H9 (cell line): ENCODE results near the gene SIRPD. TPM values are rescaled to one million over a fixed set of nuclear protein-coding genes. Genes with fewer than 3 reads are reported as not detected.
"Not testable (repeated sequence)": the region's sequence is repeated elsewhere in the genome, so short reads cannot be mapped to it uniquely, and the experiment has no call there.

Experiments used
- DNase-seq: peaks from one replicate; pipeline ENCODE4 v3.0.0-alpha.2; 2017
- H2AFZ ChIP-seq: one replicate; pipeline ENCODE4 v1.6.1; 2013; ENCODE audit warnings: mild to moderate bottlenecking, low read length, control low read depth, moderate library complexity
- H2AK5ac ChIP-seq: 2 replicates; pipeline ENCODE4 v1.6.1; 2013; ENCODE audit warnings: low read length, control low read depth, mixed read lengths; ENCODE audit not compliant: insufficient read length
- H2BK120ac ChIP-seq: one replicate; pipeline ENCODE4 v1.6.1; 2013; ENCODE audit warnings: low read depth, mild to moderate bottlenecking, low read length, control low read depth, inconsistent platforms; ENCODE audit not compliant: poor library complexity, severe bottlenecking
- H2BK12ac ChIP-seq: 2 replicates; pipeline ENCODE4 v1.6.1; 2013; ENCODE audit warnings: low read length, control low read depth, mixed read lengths, low read depth; ENCODE audit not compliant: insufficient read length
- H2BK15ac ChIP-seq: 2 replicates; pipeline ENCODE4 v1.6.1; 2013; ENCODE audit warnings: low read depth, low read length, control low read depth
- H2BK20ac ChIP-seq: one replicate; pipeline ENCODE4 v1.6.1; 2013; ENCODE audit warnings: low read depth, mild to moderate bottlenecking, low read length, control low read depth, inconsistent platforms; ENCODE audit not compliant: poor library complexity, severe bottlenecking
- H2BK5ac ChIP-seq: 2 replicates; pipeline ENCODE4 v1.6.1; 2013; ENCODE audit warnings: low read length, control low read depth, mixed read lengths; ENCODE audit not compliant: insufficient read length
- H3K14ac ChIP-seq: 2 replicates; pipeline ENCODE4 v1.6.1; 2013; ENCODE audit warnings: low read length, control low read depth; ENCODE audit not compliant: insufficient read depth
- H3K18ac ChIP-seq: 2 replicates; pipeline ENCODE4 v1.6.1; 2013; ENCODE audit warnings: low read depth, mild to moderate bottlenecking, mixed read lengths, low read length, control low read depth; ENCODE audit not compliant: insufficient read length
- H3K23ac ChIP-seq: 2 replicates; pipeline ENCODE4 v1.6.1; 2013; ENCODE audit warnings: low read length, control low read depth, mixed read lengths, low read depth; ENCODE audit not compliant: insufficient read length
- H3K23me2 ChIP-seq: 2 replicates; pipeline ENCODE4 v1.6.1; 2013; ENCODE audit warnings: low read depth, mild to moderate bottlenecking, mixed read lengths, low read length, control low read depth; ENCODE audit not compliant: insufficient read length, poor library complexity, severe bottlenecking
- H3K27ac ChIP-seq: 2 replicates; pipeline ENCODE4 v1.5.1; 2013; ENCODE audit warnings: low read length, control low read depth, mixed read lengths, low read depth; ENCODE audit not compliant: insufficient read length
- H3K27me3 ChIP-seq: 2 replicates; pipeline ENCODE4 v1.6.1; 2013; ENCODE audit warnings: low read length, control low read depth, inconsistent platforms; ENCODE audit not compliant: insufficient read depth
- H3K4ac ChIP-seq: 2 replicates; pipeline ENCODE4 v1.6.1; 2013; ENCODE audit warnings: low read depth, mild to moderate bottlenecking, control low read depth, inconsistent platforms, low read length, moderate library complexity
- H3K4me1 ChIP-seq: 2 replicates; pipeline ENCODE4 v1.6.1; 2013; ENCODE audit warnings: low read length, control low read depth, inconsistent platforms; ENCODE audit not compliant: insufficient read depth
- H3K4me2 ChIP-seq: 2 replicates; pipeline ENCODE4 v1.6.1; 2013; ENCODE audit warnings: low read length, control low read depth, mixed read lengths; ENCODE audit not compliant: insufficient read length, insufficient read depth
- H3K56ac ChIP-seq: 2 replicates; pipeline ENCODE4 v1.6.1; 2013; ENCODE audit warnings: low read depth, mild to moderate bottlenecking, mixed read lengths, low read length, control low read depth; ENCODE audit not compliant: insufficient read length
- H3K79me1 ChIP-seq: 2 replicates; pipeline ENCODE4 v1.6.1; 2013; ENCODE audit warnings: low read depth, mild to moderate bottlenecking, moderate library complexity, low read length, control low read depth, inconsistent platforms; ENCODE audit not compliant: insufficient read depth, poor library complexity, severe bottlenecking
- H3K79me2 ChIP-seq: 2 replicates; pipeline ENCODE4 v1.6.1; 2013; ENCODE audit warnings: low read length, control low read depth, inconsistent platforms; ENCODE audit not compliant: insufficient read depth
- H3K9ac ChIP-seq: 2 replicates; pipeline ENCODE4 v1.6.1; 2013; ENCODE audit warnings: low read length, control low read depth, mixed read lengths; ENCODE audit not compliant: insufficient read length; ENCODE audit errors: extremely low read depth
- H3K9me3 ChIP-seq: one replicate; pipeline ENCODE4 v1.6.1; 2013; ENCODE audit warnings: low read depth, low read length, inconsistent platforms; ENCODE audit not compliant: control insufficient read depth
- H3T11ph ChIP-seq: one replicate; pipeline ENCODE4 v1.6.1; 2013; ENCODE audit warnings: mild to moderate bottlenecking, low read length, control low read depth, inconsistent platforms
- H4K20me1 ChIP-seq: one replicate; pipeline ENCODE4 v1.6.1; 2013; ENCODE audit not compliant: control insufficient read depth, insufficient read length, insufficient read depth
- H4K5ac ChIP-seq: 2 replicates; pipeline ENCODE4 v1.6.1; 2013; ENCODE audit warnings: low read depth, mild to moderate bottlenecking, mixed read lengths, low read length, control low read depth; ENCODE audit not compliant: insufficient read length
- H4K8ac ChIP-seq: replicated peaks from 2 replicates; pipeline ENCODE4 v1.6.1; 2013; ENCODE audit warnings: low read length, control low read depth, mixed read lengths, low read depth; ENCODE audit not compliant: insufficient read length
- H4K91ac ChIP-seq: 2 replicates; pipeline ENCODE4 v1.6.1; 2013; ENCODE audit warnings: low read depth, mild to moderate bottlenecking, moderate library complexity, mixed read lengths, low read length, control low read depth; ENCODE audit not compliant: insufficient read length
- H3K27ac Mint-ChIP-seq, 3 experiments: 2 replicates in 2 of 3; 3 replicates in 1 of 3; pipeline ENCODE4 v1.8.0; 2020 to 2021; ENCODE audit warnings: mixed read lengths in 3 of 3, mild to moderate bottlenecking in 1 of 3, moderate library complexity in 1 of 3
- H3K27me3 Mint-ChIP-seq: 2 replicates; pipeline ENCODE4 v1.8.0; 2021; ENCODE audit warnings: low read depth, mild to moderate bottlenecking, moderate library complexity, mixed read lengths
- H3K36me3 Mint-ChIP-seq, 3 experiments: 2 replicates in 2 of 3; 3 replicates in 1 of 3; pipeline ENCODE4 v1.8.0; 2020 to 2021; ENCODE audit warnings: low read depth in 3 of 3, mixed read lengths in 3 of 3; ENCODE audit not compliant: insufficient read depth in 1 of 3
- H3K4me1 Mint-ChIP-seq, 2 experiments: 2 replicates each; pipeline ENCODE4 v1.8.0; 2020; ENCODE audit warnings: mixed read lengths in 2 of 2
- H3K4me3 Mint-ChIP-seq, 2 experiments: 2 replicates in 1 of 2; 3 replicates in 1 of 2; pipeline ENCODE4 v1.8.0; 2020 to 2021; ENCODE audit warnings: mild to moderate bottlenecking in 2 of 2, mixed read lengths in 2 of 2, moderate library complexity in 1 of 2
- H3K9me3 Mint-ChIP-seq, 2 experiments: 2 replicates in 1 of 2; 3 replicates in 1 of 2; pipeline ENCODE4 v1.8.0; 2020; ENCODE audit warnings: mild to moderate bottlenecking in 2 of 2, mixed read lengths in 2 of 2, moderate library complexity in 1 of 2
- CTCF ChIP-seq: fragments of 200-600 bp; sonication (generic); conservative IDR thresholded peaks from 3 replicates; pipeline ENCODE4 v1.8.0; 2021; ENCODE audit warnings: antibody characterized with exemption, mild to moderate bottlenecking
- WGBS: extraction: QIAGEN DNeasy Blood & Tissue Kit; methylation state at CpG from one replicate; pipeline ENCODE4 v1.1.7; 2013; ENCODE audit warnings: missing lambda C conversion rate, low lambda C conversion rate, mixed read lengths; ENCODE audit not compliant: insufficient read length; ENCODE audit errors: extremely low coverage; 5-methylcytosine and 5-hydroxymethylcytosine counted together
- total RNA-seq: library from RNA; stranded (reverse); gene quantifications from 2 replicates; pipeline ENCODE4 v1.2.1, GENCODE V29; 2021

SIRPD gene
- total RNA-seq, 1 experiment from 2014 or later = not detected

GRCh38 chr20:1577906-1578305, 20.4 kb upstream of the SIRPD start:
- Mint-ChIP-seq H3K4me3 (no peak overlapping the region), H3K27ac (no peak overlapping the region), H3K4me1 (no peaks in the 10 kb centered on the region), H3K27me3 (no peaks in the 10 kb centered on the region; the same call in 1 of the 2 replicates), H3K9me3 (no peaks in the 10 kb centered on the region; a peak in 1 of 5 replicates), H3K36me3 (no peaks in the 10 kb centered on the region)
- Histone ChIP-seq H4K91ac (no peak overlapping the region), H2BK120ac (no peak overlapping the region), H3K27me3 (no peaks in the 10 kb centered on the region), H4K5ac (no peak overlapping the region), H2BK12ac (no peak overlapping the region), H3K27ac (no peak overlapping the region), H4K20me1 (no peaks in the 10 kb centered on the region), H2BK5ac (no peak overlapping the region), H2BK20ac (no peak overlapping the region), H3K4me1 (no peaks in the 10 kb centered on the region), H3K14ac (no peak overlapping the region; the same call in 1 of the 2 replicates), H3K23ac (no peak overlapping the region), H3K79me2 (no peaks in the 10 kb centered on the region), H3K9me3 (no peaks in the 10 kb centered on the region), H3T11ph (no peak overlapping the region), H2BK15ac (no peak overlapping the region), H2AFZ (no peak overlapping the region), H3K56ac (no peak overlapping the region), H2AK5ac (no peak overlapping the region), H3K79me1 (no peaks in the 10 kb centered on the region), H3K23me2 (no peaks in the 10 kb centered on the region), H4K8ac (no peak overlapping the region), H3K18ac (no peak overlapping the region), H3K4ac (no peak overlapping the region), H3K4me2 (no peak overlapping the region), H3K9ac (no peak overlapping the region)
- DNase-seq = no peak
- TF ChIP-seq CTCF = no peak
- WGBS = no CpG with 5 or more reads among the region's 4 CpGs

GRCh38 chr20:1577313-1577712, 19.8 kb upstream of the SIRPD start:
- H2BK20ac ChIP-seq, H3K23ac ChIP-seq, H2BK5ac ChIP-seq, H3K79me1 ChIP-seq, H3K4me1 Mint-ChIP-seq, H3K23me2 ChIP-seq, H4K91ac ChIP-seq, H3K27me3 Mint-ChIP-seq, H2BK120ac ChIP-seq, H3K4me2 ChIP-seq, H3K9me3 ChIP-seq, DNase-seq, H3K4me1 ChIP-seq, H3K18ac ChIP-seq, H4K5ac ChIP-seq, H3K27me3 ChIP-seq, H3K79me2 ChIP-seq, H3T11ph ChIP-seq, H3K9ac ChIP-seq, H4K8ac ChIP-seq, H3K27ac ChIP-seq, H3K9me3 Mint-ChIP-seq, H2BK12ac ChIP-seq, H3K36me3 Mint-ChIP-seq, H3K4ac ChIP-seq, H3K27ac Mint-ChIP-seq, H2BK15ac ChIP-seq, H3K56ac ChIP-seq, H2AK5ac ChIP-seq, H2AFZ ChIP-seq, H3K14ac ChIP-seq, H3K4me3 Mint-ChIP-seq, H4K20me1 ChIP-seq: not testable (repeated sequence)
- WGBS = no CpG with 5 or more reads among the region's 2 CpGs
